GM23338 (cell line): ENCODE measurements around the gene NCLN. TPM values are rescaled to one million over a fixed set of nuclear protein-coding genes. Genes with fewer than 3 reads are reported as not detected.

Experiments used
- ATAC-seq: fragments of 200-7000 bp; cut with Tn5 transposase; 3 replicates; pipeline ENCODE4 v1.9.1; 2020
- DNase-seq: peaks from one replicate; pipeline ENCODE4 v3.0.0-alpha.2; 2015; ENCODE audit warnings: low spot score
- H2AFZ ChIP-seq: fragments of 200-600 bp; sonication (generic); 2 replicates; pipeline ENCODE4 v1.8.0; 2016; ENCODE audit warnings: antibody characterized with exemption, mild to moderate bottlenecking, moderate library complexity
- H3F3A ChIP-seq: fragments of 200-600 bp; sonication (generic); replicated peaks from 2 replicates; pipeline ENCODE4 v1.8.0; 2017; ENCODE audit warnings: antibody characterized with exemption, mixed run types, low read depth
- H3K27ac ChIP-seq: fragments of 200-600 bp; sonication (generic); 2 replicates; pipeline ENCODE4 v1.6.1; 2016; ENCODE audit warnings: low read depth
- H3K27me3 ChIP-seq: fragments of 200-600 bp; sonication (generic); 2 replicates; pipeline ENCODE4 v1.8.0; 2016; ENCODE audit warnings: mild to moderate bottlenecking, mixed run types, moderate library complexity; ENCODE audit not compliant: insufficient read depth
- H3K36me3 ChIP-seq: fragments of 200-600 bp; sonication (generic); 2 replicates; pipeline ENCODE4 v1.8.0; 2016; ENCODE audit warnings: mild to moderate bottlenecking; ENCODE audit not compliant: insufficient read depth
- H3K4me1 ChIP-seq: fragments of 200-600 bp; sonication (generic); 2 replicates; pipeline ENCODE4 v1.8.0; 2016; ENCODE audit warnings: mild to moderate bottlenecking, moderate library complexity; ENCODE audit not compliant: insufficient read depth
- H3K4me2 ChIP-seq: fragments of 200-600 bp; sonication (generic); 2 replicates; pipeline ENCODE4 v1.7.1; 2017; ENCODE audit warnings: mixed run types
- H3K4me3 ChIP-seq: fragments of 200-600 bp; sonication (generic); 2 replicates; pipeline ENCODE4 v1.6.1; 2016; ENCODE audit warnings: mixed run types
- H3K79me2 ChIP-seq: fragments of 200-600 bp; sonication (generic); replicated peaks from 2 replicates; pipeline ENCODE4 v1.8.0; 2017; ENCODE audit warnings: mild to moderate bottlenecking; ENCODE audit not compliant: insufficient read depth
- H3K9me2 ChIP-seq: fragments of 200-600 bp; sonication (generic); 2 replicates; pipeline ENCODE4 v1.8.0; 2017; ENCODE audit not compliant: insufficient read depth
- H4K20me1 ChIP-seq: fragments of 200-600 bp; sonication (generic); replicated peaks from 2 replicates; pipeline ENCODE4 v1.8.0; 2017; ENCODE audit warnings: mild to moderate bottlenecking; ENCODE audit not compliant: insufficient read depth
- H3K27ac Mint-ChIP-seq: 2 replicates; pipeline ENCODE4 v1.8.0; 2020; ENCODE audit warnings: inconsistent platforms, mild to moderate bottlenecking, moderate library complexity, mixed read lengths
- H3K27me3 Mint-ChIP-seq: 3 replicates; pipeline ENCODE4 v1.8.0; 2022; ENCODE audit warnings: low read depth, mild to moderate bottlenecking, moderate library complexity, mixed read lengths, inconsistent platforms; ENCODE audit not compliant: insufficient read depth, poor library complexity
- H3K36me3 Mint-ChIP-seq: 3 replicates; pipeline ENCODE4 v1.8.0; 2021; ENCODE audit warnings: low read depth, mild to moderate bottlenecking, inconsistent platforms, moderate library complexity, mixed read lengths
- H3K4me1 Mint-ChIP-seq: 3 replicates; pipeline ENCODE4 v1.8.0; 2020; ENCODE audit warnings: mild to moderate bottlenecking, inconsistent platforms, mixed read lengths
- H3K4me3 Mint-ChIP-seq: 3 replicates; pipeline ENCODE4 v1.8.0; 2021; ENCODE audit warnings: moderate library complexity, mild to moderate bottlenecking, inconsistent platforms, mixed read lengths
- H3K9me3 Mint-ChIP-seq: 3 replicates; pipeline ENCODE4 v1.8.0; 2020; ENCODE audit warnings: moderate library complexity, mild to moderate bottlenecking, inconsistent platforms, mixed read lengths
- CREB1 ChIP-seq: fragments of 250-450 bp; sonication (Bioruptor Pico); IDR thresholded peaks from 2 replicates; pipeline ENCODE4 v1.5.0; 2020; ENCODE audit warnings: low read depth, mild to moderate bottlenecking, moderate library complexity
- EZH2 ChIP-seq: fragments of 200-600 bp; sonication (generic); IDR thresholded peaks from one replicate; pipeline ENCODE4 v1.8.0; 2017; ENCODE audit warnings: antibody characterized with exemption, mild to moderate bottlenecking, low read depth; ENCODE audit not compliant: unreplicated experiment
- EZH2phosphoT487 ChIP-seq: fragments of 200-600 bp; sonication (generic); IDR thresholded peaks from one replicate; pipeline ENCODE4 v1.8.1; 2018; ENCODE audit warnings: antibody characterized with exemption; ENCODE audit not compliant: unreplicated experiment
- JUNB ChIP-seq: IDR thresholded peaks from one replicate; pipeline ENCODE4 v1.6.1; 2016; ENCODE audit warnings: antibody characterized with exemption; ENCODE audit not compliant: unreplicated experiment
- ZNF462 ChIP-seq: fragments of 250-450 bp; sonication (Bioruptor Pico); IDR thresholded peaks from 2 replicates; pipeline ENCODE4 v1.5.0; 2020; ENCODE audit warnings: mild to moderate bottlenecking, moderate library complexity
- polyA plus RNA-seq: library from polyadenylated mRNA; unstranded; fragments of >200 nt; fragmentation: Nextera tagmentation; extraction: Ambion mirVana; gene quantifications from 2 replicates; pipeline ENCODE4 v1.2.1, GENCODE V29; 2016
- total RNA-seq: library from RNA; depleted of rRNA; stranded (reverse); fragments of >200 nt; shearing (Covaris generic); gene quantifications from 2 replicates; pipeline ENCODE4 v1.2.3, GENCODE V29; 2014

NCLN gene
- total and polyA plus RNA-seq, 2 experiments from 2014 or later: 85.6 to 125 TPM

GRCh38 chr19:3194106-3195087, 8.7 kb downstream of the NCLN start (continued):
- TF ChIP-seq ZNF462 (CRISPR knock-in tag): no peak

- no peaks in the 10 kb centered on the region for H3K9me2 ChIP-seq
- TF ChIP-seq ZNF462 (CRISPR knock-in tag) (no peak), CREB1 (CRISPR knock-in tag) (no peak), EZH2 (no peak), EZH2phosphoT487 (no peak), JUNB (no peak)
These were observed 10.6 kb downstream of the NCLN start for GRCh38 chr19:3196064-3196932.

More at GRCh38 chr19:3196064-3196932, 10.6 kb downstream of the NCLN start:
- Histone ChIP-seq H2AFZ (no peak overlapping the region), H4K20me1 (no peaks in the 10 kb centered on the region; the same call in 1 of the 2 replicates), H3K27me3 (no peaks in the 10 kb centered on the region), H3K27ac (no peak overlapping the region), H3F3A (no peaks in the 10 kb centered on the region), H3K4me2 (no peak overlapping the region), H3K79me2 (peaks cover 20% of the 10 kb centered on the region), H3K36me3 (no peaks in the 10 kb centered on the region; the same call in 1 of the 2 replicates), H3K4me3 (no peak overlapping the region), H3K4me1 (no peaks in the 10 kb centered on the region)
- ATAC-seq: no peak
- DNase-seq: no peak
- Mint-ChIP-seq H3K4me3 (no peak overlapping the region), H3K9me3 (no peaks in the 10 kb centered on the region; the same call in 2 of the 3 replicates), H3K36me3 (peaks cover 14% of the 10 kb centered on the region; the same call in 2 of the 3 replicates), H3K4me1 (no peaks in the 10 kb centered on the region), H3K27me3 (peaks cover 9% of the 10 kb centered on the region), H3K27ac (no peak overlapping the region)
